GM12872 (cell line): Measurements from ENCODE around the gene RELN.

Experiments
- CTCF ChIP-seq: IDR thresholded peaks from 3 replicates; pipeline ENCODE4 v1.5.1; 2011; ENCODE audit warnings: low read depth, mild to moderate bottlenecking, low read length, moderate library complexity; ENCODE audit not compliant: insufficient read depth

RELN gene

GRCh38 chr7:104008107-104008506 is 18.6 kb upstream of the RELN start:
- TF ChIP-seq CTCF: no peak

- no peak for TF ChIP-seq CTCF
Observed at GRCh38 chr7:104007614-104008013, 18.2 kb upstream of the RELN start.

GRCh38 chr7:104005197-104005596 is 15.7 kb upstream of the RELN start:
- TF ChIP-seq CTCF: no peak

GRCh38 chr7:103996639-103997038 is 7.2 kb upstream of the RELN start:
- no peak for TF ChIP-seq CTCF

GRCh38 chr7:103996017-103996551 is 6.6 kb upstream of the RELN start:
- no peak for TF ChIP-seq CTCF

GRCh38 chr7:103995554-103995953 is 6.1 kb upstream of the RELN start:
- no peak for TF ChIP-seq CTCF

GRCh38 chr7:103993551-103993950 is 4.1 kb upstream of the RELN start:
- TF ChIP-seq CTCF: no peak
